Measurements from ENCODE around the gene PSPN.

GRCh38 chr19:6413721-6414643 is 38.2 kb upstream of the PSPN start:
- no peak for TF ChIP-seq ZNF175 (tag by site-specific recombination; IDR thresholded peaks at IDR 0.05)
- no peak for TF ChIP-seq CTCF (tag by site-specific recombination; IDR thresholded peaks at IDR 0.05)
- no peak for TF ChIP-seq ZBTB11 (tag by site-specific recombination; conservative IDR thresholded peaks at IDR 0.05; ENCODE audit: low read depth)

Data from HEK293 (cell line).